Measurements from ENCODE around the gene GRAPL.
"Not testable (repeated sequence)": the region's sequence is repeated elsewhere in the genome, so short reads cannot be mapped to it uniquely, and the experiment has no call there.

GRAPL gene

DNA sequence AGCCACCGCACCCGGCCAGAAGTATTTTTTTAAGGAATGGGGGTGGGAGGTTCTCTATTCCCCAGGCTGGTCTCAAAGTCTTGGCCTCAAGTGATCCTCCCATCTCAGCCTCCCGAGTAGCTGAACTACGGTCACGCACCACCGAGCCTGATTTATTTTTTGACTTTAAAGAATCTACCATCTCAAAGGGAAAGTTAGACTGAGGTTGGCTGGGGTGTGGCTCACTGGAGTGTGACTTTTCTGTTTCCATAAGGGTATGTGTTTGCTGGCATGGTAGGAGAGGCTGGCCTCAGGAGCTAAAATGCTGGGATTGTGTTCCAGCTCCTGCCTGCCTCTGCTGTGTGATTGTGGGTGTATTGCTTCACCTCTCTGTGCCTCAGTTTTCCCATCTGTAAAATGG is 10.6 kb downstream of the GRAPL start:
- not testable (repeated sequence) for H3K9me3 ChIP-seq (ENCODE audit: control insufficient read depth, low read length); H3K36me3 ChIP-seq (ENCODE audit: control insufficient read depth, insufficient read depth, low read length); H3K4me3 ChIP-seq (ENCODE audit: insufficient read depth, low read depth, low read length); H3K4me1 ChIP-seq (ENCODE audit: control insufficient read depth, insufficient read depth, low read length); H3K27ac ChIP-seq (ENCODE audit: insufficient read depth, low read depth, low read length, poor library complexity, severe bottlenecking); H3K27me3 ChIP-seq (ENCODE audit: control insufficient read depth, insufficient read depth, low read length, poor library complexity, severe bottlenecking)
- no CpG with 5 or more reads among the region's 6 CpGs for WGBS, 2 experiments

- not testable (repeated sequence) for H3K4me1 ChIP-seq (ENCODE audit: control insufficient read depth, insufficient read depth, low read length); H3K4me3 ChIP-seq (ENCODE audit: insufficient read depth, low read depth, low read length); H3K27ac ChIP-seq (ENCODE audit: insufficient read depth, low read depth, low read length, poor library complexity, severe bottlenecking); H3K27me3 ChIP-seq (ENCODE audit: control insufficient read depth, insufficient read depth, low read length, poor library complexity, severe bottlenecking); H3K9me3 ChIP-seq (ENCODE audit: control insufficient read depth, low read length); H3K36me3 ChIP-seq (ENCODE audit: control insufficient read depth, insufficient read depth, low read length)
- WGBS, 2 experiments = 81 to 83% methylated on average over 3 of the region's 30 CpGs
Measured at GRCh38 chr17:19141366-19142155, 14.2 kb downstream of the GRAPL start.

DNA sequence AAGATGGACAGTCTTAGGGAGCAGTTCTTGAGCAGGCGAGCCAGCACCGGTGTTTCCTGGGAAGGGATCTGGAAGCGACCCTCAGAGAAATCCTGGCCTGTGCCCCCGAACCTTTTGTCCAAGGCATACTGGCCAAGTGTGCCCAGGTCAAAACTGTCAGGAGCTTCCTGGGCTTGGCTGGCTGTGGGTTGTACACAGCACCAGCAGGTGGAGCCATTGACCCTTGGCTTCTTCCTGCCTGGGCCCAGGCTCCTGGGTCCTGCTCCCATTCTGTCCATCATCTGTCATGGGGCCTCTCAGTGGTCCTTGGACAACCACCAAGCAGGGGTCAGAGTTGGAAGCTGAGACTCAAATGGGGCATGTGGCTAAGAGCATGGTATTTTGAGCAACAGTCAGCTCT is 15.0 kb downstream of the GRAPL start:
- not testable (repeated sequence) for H3K4me1 ChIP-seq (ENCODE audit: control insufficient read depth, insufficient read depth, low read length); H3K27me3 ChIP-seq (ENCODE audit: control insufficient read depth, insufficient read depth, low read length, poor library complexity, severe bottlenecking); H3K4me3 ChIP-seq (ENCODE audit: insufficient read depth, low read depth, low read length); H3K27ac ChIP-seq (ENCODE audit: insufficient read depth, low read depth, low read length, poor library complexity, severe bottlenecking); H3K36me3 ChIP-seq (ENCODE audit: control insufficient read depth, insufficient read depth, low read length); H3K9me3 ChIP-seq (ENCODE audit: control insufficient read depth, low read length)
- WGBS, 2 experiments = no CpG with 5 or more reads among the region's 4 CpGs

DNA sequence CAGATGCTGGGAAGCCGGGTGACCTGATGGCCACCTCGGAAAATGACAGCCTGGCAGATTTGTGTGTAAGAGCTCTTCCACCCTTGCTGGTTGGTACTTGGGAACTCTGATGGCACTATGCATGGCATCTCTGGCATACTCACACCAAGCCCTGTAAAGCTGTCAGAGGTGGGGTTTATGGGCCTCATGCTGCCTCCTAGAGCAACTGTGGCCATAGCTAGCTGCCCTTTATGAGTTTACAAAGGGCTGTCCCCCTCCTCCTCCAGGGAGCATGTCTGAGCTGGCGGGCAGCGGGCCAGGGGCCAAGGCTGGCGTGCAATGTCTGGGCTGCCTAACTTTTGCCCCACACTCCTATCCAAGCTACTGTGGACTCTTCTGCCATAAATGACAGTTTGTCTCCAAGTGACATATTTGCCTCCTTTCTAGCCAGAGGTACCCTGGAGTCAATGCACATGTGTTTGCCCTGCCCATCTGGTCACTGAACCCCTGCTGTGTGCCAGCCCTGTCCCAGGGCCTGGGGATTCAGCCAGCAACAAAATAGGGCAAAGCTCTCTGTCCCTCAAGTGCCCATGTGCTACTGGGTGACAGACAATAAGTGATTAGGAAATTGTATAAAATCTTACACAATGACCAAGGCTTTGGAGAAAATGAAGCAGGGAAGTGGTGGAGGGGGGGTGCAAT is 15.8 kb downstream of the GRAPL start:
- H3K4me3 ChIP-seq (ENCODE audit: insufficient read depth, low read depth, low read length); H3K27me3 ChIP-seq (ENCODE audit: control insufficient read depth, insufficient read depth, low read length, poor library complexity, severe bottlenecking); H3K9me3 ChIP-seq (ENCODE audit: control insufficient read depth, low read length); H3K27ac ChIP-seq (ENCODE audit: insufficient read depth, low read depth, low read length, poor library complexity, severe bottlenecking); H3K36me3 ChIP-seq (ENCODE audit: control insufficient read depth, insufficient read depth, low read length); H3K4me1 ChIP-seq (ENCODE audit: control insufficient read depth, insufficient read depth, low read length): not testable (repeated sequence)
- WGBS, 2 experiments = no CpG with 5 or more reads among the region's 5 CpGs

DNA sequence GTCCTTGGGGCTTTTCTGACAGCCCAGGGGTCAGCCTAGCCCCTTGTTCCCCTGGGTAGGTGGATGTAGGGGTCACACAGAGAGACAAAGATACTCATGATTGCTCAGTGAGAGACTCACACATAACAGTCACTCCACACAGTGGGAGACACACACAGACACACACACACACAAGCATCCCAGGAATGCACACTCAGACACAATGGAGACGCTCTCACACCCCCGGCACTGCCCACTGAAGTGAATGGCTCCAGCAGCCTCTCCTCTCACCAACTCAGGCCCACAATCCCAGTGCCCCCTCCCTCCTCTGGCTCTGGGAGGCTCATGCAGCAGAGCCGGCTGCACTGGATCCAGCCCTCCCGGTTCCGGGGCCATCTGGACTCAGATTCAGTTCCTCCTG is 17.0 kb downstream of the GRAPL start:
- not testable (repeated sequence) for H3K4me1 ChIP-seq (ENCODE audit: control insufficient read depth, insufficient read depth, low read length); H3K36me3 ChIP-seq (ENCODE audit: control insufficient read depth, insufficient read depth, low read length); H3K4me3 ChIP-seq (ENCODE audit: insufficient read depth, low read depth, low read length); H3K27me3 ChIP-seq (ENCODE audit: control insufficient read depth, insufficient read depth, low read length, poor library complexity, severe bottlenecking); H3K9me3 ChIP-seq (ENCODE audit: control insufficient read depth, low read length); H3K27ac ChIP-seq (ENCODE audit: insufficient read depth, low read depth, low read length, poor library complexity, severe bottlenecking)
- no CpG with 5 or more reads among the region's 5 CpGs for WGBS, 2 experiments

DNA sequence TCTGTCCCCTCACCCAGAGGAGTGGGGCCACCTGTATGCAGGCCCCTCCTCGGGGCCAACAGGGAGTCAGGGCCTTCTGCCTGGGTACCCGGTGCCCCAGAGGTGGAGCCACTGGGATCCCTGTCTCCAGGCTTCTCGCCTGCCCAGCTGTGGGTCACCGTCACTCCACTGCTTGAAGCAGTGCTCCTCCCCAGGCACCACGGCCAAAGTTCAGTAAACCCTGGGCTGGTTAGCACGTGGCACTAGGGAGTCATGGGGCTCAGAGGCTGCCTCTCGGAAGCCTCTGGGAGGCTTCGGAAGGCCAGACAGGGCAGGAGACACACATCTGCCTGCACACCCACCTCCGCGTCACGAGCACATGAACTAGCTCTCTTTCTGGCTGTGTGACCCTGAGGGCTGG is 18.1 kb downstream of the GRAPL start:
- H3K27me3 ChIP-seq (ENCODE audit: control insufficient read depth, insufficient read depth, low read length, poor library complexity, severe bottlenecking); H3K4me3 ChIP-seq (ENCODE audit: insufficient read depth, low read depth, low read length); H3K36me3 ChIP-seq (ENCODE audit: control insufficient read depth, insufficient read depth, low read length); H3K9me3 ChIP-seq (ENCODE audit: control insufficient read depth, low read length); H3K4me1 ChIP-seq (ENCODE audit: control insufficient read depth, insufficient read depth, low read length); H3K27ac ChIP-seq (ENCODE audit: insufficient read depth, low read depth, low read length, poor library complexity, severe bottlenecking): not testable (repeated sequence)
- WGBS, 2 experiments = no CpG with 5 or more reads among the region's 11 CpGs

- H3K4me3 ChIP-seq (ENCODE audit: insufficient read depth, low read depth, low read length); H3K4me1 ChIP-seq (ENCODE audit: control insufficient read depth, insufficient read depth, low read length); H3K9me3 ChIP-seq (ENCODE audit: control insufficient read depth, low read length); H3K27me3 ChIP-seq (ENCODE audit: control insufficient read depth, insufficient read depth, low read length, poor library complexity, severe bottlenecking); H3K27ac ChIP-seq (ENCODE audit: insufficient read depth, low read depth, low read length, poor library complexity, severe bottlenecking); H3K36me3 ChIP-seq (ENCODE audit: control insufficient read depth, insufficient read depth, low read length): not testable (repeated sequence)
- no CpG with 5 or more reads among the region's 9 CpGs for WGBS, 2 experiments
Measured at GRCh38 chr17:19150678-19151615, 23.6 kb downstream of the GRAPL start.

DNA sequence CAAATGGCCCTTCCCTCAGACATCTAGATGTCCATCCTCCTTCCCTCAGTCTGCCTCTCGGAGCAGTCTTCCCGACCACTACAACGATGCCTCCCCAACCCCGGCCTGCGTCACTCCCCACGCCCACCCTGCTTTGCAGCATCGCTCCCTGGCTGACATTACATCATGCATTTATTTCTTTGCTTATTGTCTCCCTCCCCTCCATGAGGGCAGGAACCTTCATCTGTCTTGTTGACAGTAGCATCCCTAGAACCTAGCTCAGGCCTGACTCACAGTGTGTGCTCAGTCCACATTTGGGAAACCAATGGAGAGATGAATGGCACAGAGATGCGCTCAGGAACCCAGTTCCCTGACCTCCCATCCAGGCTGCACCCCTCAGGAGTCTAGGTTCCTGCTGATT is 30.2 kb downstream of the GRAPL start:
- not testable (repeated sequence) for H3K27ac ChIP-seq (ENCODE audit: insufficient read depth, low read depth, low read length, poor library complexity, severe bottlenecking); H3K27me3 ChIP-seq (ENCODE audit: control insufficient read depth, insufficient read depth, low read length, poor library complexity, severe bottlenecking); H3K4me1 ChIP-seq (ENCODE audit: control insufficient read depth, insufficient read depth, low read length); H3K9me3 ChIP-seq (ENCODE audit: control insufficient read depth, low read length); H3K36me3 ChIP-seq (ENCODE audit: control insufficient read depth, insufficient read depth, low read length); H3K4me3 ChIP-seq (ENCODE audit: insufficient read depth, low read depth, low read length)
- no CpG with 5 or more reads among the region's 8 CpGs for whole genome bisulfite sequencing, 2 experiments

DNA sequence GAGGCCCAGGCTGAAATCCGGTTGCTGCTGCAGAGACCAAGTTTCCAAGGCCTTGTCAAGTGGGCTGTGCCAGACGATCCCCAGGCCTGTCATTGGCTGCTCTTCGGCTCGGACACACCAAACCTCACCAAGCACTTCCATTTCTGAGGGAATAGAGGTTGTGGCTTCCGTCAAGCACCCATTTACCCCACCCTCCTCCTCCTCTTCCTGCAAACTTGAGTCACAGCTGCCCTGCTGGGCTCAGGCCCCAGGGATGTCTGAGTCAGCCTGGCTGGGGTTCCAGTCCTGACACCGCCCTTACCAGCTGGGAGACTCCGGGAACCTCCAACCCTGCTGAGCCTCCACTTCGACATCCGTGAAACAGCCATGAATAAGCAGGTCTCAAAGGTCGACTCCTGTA is 31.1 kb downstream of the GRAPL start:
- H3K9me3 ChIP-seq (ENCODE audit: control insufficient read depth, low read length); H3K4me3 ChIP-seq (ENCODE audit: insufficient read depth, low read depth, low read length); H3K27me3 ChIP-seq (ENCODE audit: control insufficient read depth, insufficient read depth, low read length, poor library complexity, severe bottlenecking); H3K27ac ChIP-seq (ENCODE audit: insufficient read depth, low read depth, low read length, poor library complexity, severe bottlenecking); H3K4me1 ChIP-seq (ENCODE audit: control insufficient read depth, insufficient read depth, low read length); H3K36me3 ChIP-seq (ENCODE audit: control insufficient read depth, insufficient read depth, low read length): not testable (repeated sequence)
- no CpG with 5 or more reads among the region's 10 CpGs for WGBS, 2 experiments

DNA sequence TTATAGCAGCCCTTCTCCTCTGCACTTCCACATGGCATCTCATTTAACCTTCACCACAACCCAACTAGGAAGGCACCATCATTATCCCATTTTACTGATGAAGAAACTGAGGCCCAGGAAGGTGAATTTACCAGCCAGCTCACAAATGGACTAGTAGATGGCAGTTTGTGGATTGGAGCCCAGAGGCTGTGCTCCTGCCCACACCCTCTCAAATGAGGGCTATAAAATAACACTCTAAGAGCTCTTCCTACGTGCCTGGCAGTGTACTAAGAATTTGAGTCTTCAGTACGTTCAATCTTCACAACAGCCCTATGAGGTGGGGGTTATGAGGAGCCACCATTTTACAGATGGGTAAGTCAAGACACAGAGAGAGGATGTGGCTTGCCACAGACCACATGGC is 31.5 kb downstream of the GRAPL start:
- not testable (repeated sequence) for H3K27me3 ChIP-seq (ENCODE audit: control insufficient read depth, insufficient read depth, low read length, poor library complexity, severe bottlenecking); H3K9me3 ChIP-seq (ENCODE audit: control insufficient read depth, low read length); H3K27ac ChIP-seq (ENCODE audit: insufficient read depth, low read depth, low read length, poor library complexity, severe bottlenecking); H3K4me1 ChIP-seq (ENCODE audit: control insufficient read depth, insufficient read depth, low read length); H3K4me3 ChIP-seq (ENCODE audit: insufficient read depth, low read depth, low read length); H3K36me3 ChIP-seq (ENCODE audit: control insufficient read depth, insufficient read depth, low read length)
- no CpG with 5 or more reads among the region's 2 CpGs for WGBS, 2 experiments

All from ectodermal cell (in vitro differentiated cells).